Effector memory CD4-positive, alpha-beta T cell (primary cell): Measurements from ENCODE around the gene ELK4.
A peak's percentile ranks its signal among the peaks of the same experiment; 100 is the strongest.

Experiments used
- DNase-seq, 3 donors: peaks; one replicate each; pipeline ENCODE4 v3.0.0-alpha.2; 2020
- H3K27ac ChIP-seq: 2 replicates; pipeline ENCODE4 v1.7.0; 2013; ENCODE audit warnings: mild to moderate bottlenecking, low read length, moderate library complexity; ENCODE audit not compliant: insufficient read depth, poor library complexity, severe bottlenecking
- H3K27me3 ChIP-seq: replicated peaks from 2 replicates; pipeline ENCODE4 v1.7.0; 2013; ENCODE audit warnings: mild to moderate bottlenecking, low read length; ENCODE audit not compliant: insufficient read depth, control insufficient read depth, poor library complexity, severe bottlenecking
- H3K36me3 ChIP-seq: 2 replicates; pipeline ENCODE4 v1.7.0; 2013; ENCODE audit warnings: mild to moderate bottlenecking, low read length, moderate library complexity; ENCODE audit not compliant: control insufficient read depth, insufficient read depth
- H3K4me1 ChIP-seq: 2 replicates; pipeline ENCODE4 v1.7.0; 2013; ENCODE audit warnings: low read length, mild to moderate bottlenecking; ENCODE audit not compliant: control insufficient read depth, insufficient read depth, poor library complexity, severe bottlenecking
- H3K4me3 ChIP-seq: 2 replicates; pipeline ENCODE4 v1.7.0; 2013; ENCODE audit warnings: low read length, low read depth, mild to moderate bottlenecking; ENCODE audit not compliant: insufficient read depth, poor library complexity, severe bottlenecking
- H3K9me3 ChIP-seq: 2 replicates; pipeline ENCODE4 v1.7.0; 2013; ENCODE audit warnings: mild to moderate bottlenecking, low read length, moderate library complexity; ENCODE audit not compliant: control insufficient read depth

ELK4 gene

DNA sequence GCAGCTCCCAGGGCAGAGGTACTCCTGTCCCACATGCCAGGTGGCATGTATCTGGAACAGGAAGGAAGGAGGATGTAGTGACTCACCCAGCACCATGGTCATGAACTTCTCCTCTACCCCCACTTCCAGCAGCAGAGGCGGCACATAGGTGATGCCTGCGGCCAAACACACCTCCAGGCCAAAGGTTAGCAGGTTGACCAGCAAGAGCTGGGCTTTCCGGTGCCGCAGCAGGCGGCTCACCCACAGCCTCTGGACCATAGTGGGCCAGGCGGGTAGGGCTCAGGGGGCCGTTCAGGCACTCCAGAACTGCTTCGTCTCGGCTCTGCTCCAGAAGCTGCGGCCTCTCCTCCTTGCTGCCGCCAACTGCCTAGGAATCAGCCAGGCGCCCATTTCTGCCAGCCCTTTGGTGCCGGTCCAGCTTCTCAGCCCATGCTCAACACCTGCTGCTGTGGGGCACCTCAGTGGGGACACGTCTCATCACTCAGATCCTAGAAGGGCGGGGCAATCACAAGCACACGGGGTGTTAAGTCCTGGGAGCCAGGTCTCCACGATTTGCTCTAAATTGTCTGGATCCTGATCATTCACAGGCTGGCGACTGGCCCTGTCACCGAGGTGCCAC lies 32.7 kb upstream of the ELK4 start:
- Histone ChIP-seq H3K9me3 (no peaks in the 10 kb centered on the region), H3K4me1 (no peaks in the 10 kb centered on the region), H3K27ac (no peak overlapping the region), H3K27me3 (peaks cover 6% of the 10 kb centered on the region), H3K36me3 (no peaks in the 10 kb centered on the region), H3K4me3 (no peak overlapping the region)
- no peak for DNase-seq

DNA sequence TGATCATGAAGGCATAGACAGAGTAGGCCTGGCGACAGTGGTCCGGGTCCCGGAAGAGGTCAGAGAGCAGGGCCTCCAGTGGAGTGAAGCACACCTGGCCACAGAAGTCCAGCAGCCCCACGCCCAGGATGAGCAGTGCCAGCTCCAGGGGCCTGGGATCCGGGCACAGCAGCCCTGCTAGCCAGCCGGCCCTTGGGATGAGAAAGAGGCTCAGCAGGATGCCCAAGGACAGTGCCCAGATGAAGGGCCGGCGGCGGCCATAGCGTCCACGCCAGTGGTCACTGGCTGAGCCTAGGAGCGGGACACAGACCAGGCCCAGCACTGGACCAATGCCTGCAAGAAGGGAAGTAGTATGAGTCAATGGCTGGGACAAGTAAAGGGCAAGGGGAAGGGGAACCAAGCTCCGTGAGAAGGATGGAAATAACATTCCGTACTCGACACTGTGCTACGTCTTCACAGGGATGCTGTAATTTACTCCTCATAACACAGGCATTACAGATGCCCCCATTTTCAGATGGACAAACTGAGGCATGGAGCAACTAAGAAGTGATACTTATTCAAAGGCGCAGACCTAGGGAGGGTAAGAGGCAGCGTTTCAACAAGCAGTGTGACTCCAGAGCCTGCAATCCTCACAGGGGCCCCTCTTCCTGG lies 31.6 kb upstream of the ELK4 start:
- Histone ChIP-seq H3K36me3 (no peaks in the 10 kb centered on the region), H3K9me3 (no peaks in the 10 kb centered on the region), H3K27me3 (peaks cover under 1% of the 10 kb centered on the region), H3K27ac (no peak overlapping the region), H3K4me3 (no peak overlapping the region), H3K4me1 (no peaks in the 10 kb centered on the region)
- DNase-seq = no peak

GRCh38 chr1:205662791-205663190 lies 31.0 kb upstream of the ELK4 start:
- no peaks in the 10 kb centered on the region for H3K4me1 ChIP-seq
- H3K27ac ChIP-seq = no peak overlapping the region
- H3K9me3 ChIP-seq = no peaks in the 10 kb centered on the region
- DNase-seq = no peak
- no peaks in the 10 kb centered on the region for H3K36me3 ChIP-seq
- no peak overlapping the region for H3K4me3 ChIP-seq
- no peaks in the 10 kb centered on the region for H3K27me3 ChIP-seq

DNA sequence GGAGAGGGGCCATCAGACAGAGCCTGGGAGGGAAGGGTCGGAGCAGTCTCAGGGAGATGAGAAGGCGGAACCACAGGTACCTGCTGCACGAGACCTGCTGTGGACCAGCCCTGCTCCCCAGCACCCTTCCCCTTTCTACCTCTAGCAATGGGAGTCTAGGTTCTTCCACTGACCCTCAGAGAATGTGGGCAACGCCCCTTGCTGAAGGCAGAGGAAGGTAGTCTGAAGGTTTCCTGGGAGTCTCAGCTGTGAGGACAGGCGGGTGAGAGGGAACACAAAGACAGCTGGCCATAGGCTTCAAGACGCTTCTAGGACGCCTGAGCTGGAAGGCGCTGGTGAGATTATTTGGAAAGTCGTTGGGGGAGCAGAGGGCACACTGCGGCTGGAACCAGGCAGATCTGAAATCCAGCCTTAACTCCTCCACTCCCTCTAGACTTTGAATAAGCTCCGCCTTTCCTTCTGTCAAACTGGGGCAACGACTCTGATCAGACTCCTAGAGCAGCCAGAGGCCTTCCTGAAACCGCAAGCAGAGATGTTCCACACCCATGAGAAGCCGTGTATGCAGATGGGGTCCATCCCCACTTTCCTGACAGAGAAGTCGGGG lies 30.4 kb upstream of the ELK4 start:
- H3K36me3 ChIP-seq = no peaks in the 10 kb centered on the region
- no peak for DNase-seq
- H3K4me3 ChIP-seq = no peak overlapping the region
- no peaks in the 10 kb centered on the region for H3K9me3 ChIP-seq
- no peaks in the 10 kb centered on the region for H3K27me3 ChIP-seq
- no peak overlapping the region for H3K27ac ChIP-seq
- no peaks in the 10 kb centered on the region for H3K4me1 ChIP-seq

GRCh38 chr1:205661429-205662134 lies 29.8 kb upstream of the ELK4 start:
- DNase-seq = no peak
- Histone ChIP-seq H3K4me1 (no peaks in the 10 kb centered on the region), H3K4me3 (no peak overlapping the region), H3K36me3 (no peaks in the 10 kb centered on the region), H3K27ac (no peak overlapping the region), H3K27me3 (no peaks in the 10 kb centered on the region), H3K9me3 (no peaks in the 10 kb centered on the region)

DNA sequence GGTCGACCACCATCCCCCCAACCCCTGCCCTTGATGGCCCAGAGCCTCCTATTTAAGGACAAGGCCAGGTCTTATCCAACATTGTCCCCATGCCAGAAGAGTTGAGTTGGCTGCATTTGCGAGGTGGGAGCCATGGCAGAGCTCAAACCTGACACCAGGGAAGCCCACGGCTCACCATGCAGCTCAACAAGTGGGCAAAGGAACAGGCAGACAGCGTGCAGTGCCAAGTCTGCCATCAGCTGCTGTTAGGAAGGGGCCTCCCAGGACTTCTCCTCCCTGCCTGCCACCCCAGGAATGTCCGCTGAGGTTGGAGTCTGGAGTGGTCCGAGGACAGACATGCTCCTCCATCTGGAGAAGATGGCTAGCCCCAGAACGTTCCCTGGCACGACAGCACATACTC lies 28.6 kb upstream of the ELK4 start:
- no peaks in the 10 kb centered on the region for H3K27me3 ChIP-seq
- H3K9me3 ChIP-seq = no peaks in the 10 kb centered on the region
- no peak for DNase-seq
- no peak overlapping the region for H3K27ac ChIP-seq
- H3K4me1 ChIP-seq = no peaks in the 10 kb centered on the region
- H3K36me3 ChIP-seq = no peaks in the 10 kb centered on the region
- no peak overlapping the region for H3K4me3 ChIP-seq

DNA sequence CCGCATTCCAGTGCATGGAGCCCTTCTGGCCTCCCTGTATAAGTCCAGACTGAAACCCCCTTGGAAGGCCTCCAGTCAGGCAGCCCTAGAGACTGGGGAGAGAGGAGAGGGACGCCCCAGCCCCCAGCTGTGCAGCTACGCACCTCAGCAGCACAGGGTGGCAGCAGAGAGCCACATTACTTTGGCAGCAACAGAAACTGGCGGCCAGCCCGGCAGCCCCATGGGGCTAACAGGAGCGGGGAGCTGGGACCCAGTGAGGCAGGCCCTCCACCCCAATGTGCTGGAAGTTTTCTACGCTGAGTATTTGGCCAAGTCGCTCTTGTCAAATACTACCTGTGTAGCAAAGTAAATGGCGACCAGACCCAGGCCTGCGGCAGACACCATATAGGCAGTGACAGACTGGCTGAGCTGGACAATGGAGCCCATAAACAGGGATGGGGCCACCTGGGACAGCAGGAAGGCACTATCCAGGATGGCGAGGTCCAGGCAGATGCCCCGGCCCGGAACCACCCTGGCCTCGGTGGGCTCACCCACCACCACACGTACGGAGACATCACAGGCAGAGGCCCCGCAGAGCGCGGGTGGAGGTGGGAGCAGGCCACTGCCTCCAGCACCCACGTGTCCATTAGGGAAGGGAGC lies 27.3 kb upstream of the ELK4 start:
- peak; percentile 27 to 41 (median 39) for DNase-seq

GRCh38 chr1:205656236-205656635 lies 24.4 kb upstream of the ELK4 start:
- no peak overlapping the region for H3K27ac ChIP-seq
- no peaks in the 10 kb centered on the region for H3K4me1 ChIP-seq
- no peak for DNase-seq
- H3K36me3 ChIP-seq = no peaks in the 10 kb centered on the region
- H3K27me3 ChIP-seq = no peaks in the 10 kb centered on the region
- H3K9me3 ChIP-seq = no peaks in the 10 kb centered on the region
- no peak overlapping the region for H3K4me3 ChIP-seq

More for the DNA sequence above, 27.3 kb upstream of the ELK4 start:
- no peaks in the 10 kb centered on the region for H3K27me3 ChIP-seq
- H3K4me1 ChIP-seq = no peaks in the 10 kb centered on the region
- no peaks in the 10 kb centered on the region for H3K9me3 ChIP-seq
- no peak overlapping the region for H3K27ac ChIP-seq
- no peaks in the 10 kb centered on the region for H3K36me3 ChIP-seq
- no peak overlapping the region for H3K4me3 ChIP-seq

GRCh38 chr1:205652984-205653383 lies 21.2 kb upstream of the ELK4 start:
- no peak overlapping the region for H3K27ac ChIP-seq
- no peak for DNase-seq
- no peaks in the 10 kb centered on the region for H3K36me3 ChIP-seq
- H3K9me3 ChIP-seq = no peaks in the 10 kb centered on the region
- H3K4me1 ChIP-seq = no peaks in the 10 kb centered on the region
- no peaks in the 10 kb centered on the region for H3K27me3 ChIP-seq
- H3K4me3 ChIP-seq = no peak overlapping the region
